Heart left ventricle (tissue), 16 donors: Measurements from ENCODE around the gene C1S. TPM values are rescaled to one million over a fixed set of nuclear protein-coding genes. Genes with fewer than 3 reads are reported as not detected.
"Not testable (repeated sequence)": the region's sequence is repeated elsewhere in the genome, so short reads cannot be mapped to it uniquely, and the experiment has no call there.

Experiments used
- ATAC-seq, 4 donors: fragments of 200-7000 bp; cut with Tn5 transposase; one replicate each; pipeline ENCODE4 v1.9.1; 2020 to 2022; ENCODE audit warnings: moderate library complexity in 4 of 4, mild to moderate bottlenecking in 3 of 4, moderate number of reproducible peaks in 1 of 4
- DNase-seq, 5 donors: peaks; one replicate each; pipeline ENCODE4 v3.0.0-alpha.2; 2020
- H3K27ac ChIP-seq, 12 donors: fragments of 200-600 bp; sonication (generic) in 4 of 12; one replicate each; pipeline versions ENCODE4 v1.5.0 to v1.8.0; 2016 to 2022; ENCODE audit warnings: mild to moderate bottlenecking in 2 of 12
- H3K27me3 ChIP-seq, 9 donors: fragments of 200-600 bp; sonication (generic) in 2 of 9; one replicate each; pipeline versions ENCODE4 v1.5.1 to v1.8.0; 2016 to 2022; ENCODE audit warnings: mild to moderate bottlenecking in 3 of 9
- H3K36me3 ChIP-seq, 9 donors: fragments of 200-600 bp; sonication (generic) in 2 of 9; one replicate each; pipeline versions ENCODE4 v1.5.0 to v1.8.0; 2018 to 2022; ENCODE audit warnings: mild to moderate bottlenecking in 2 of 9
- H3K4me1 ChIP-seq, 12 donors: fragments of 200-600 bp; sonication (generic) in 4 of 12; one replicate each; pipeline versions ENCODE4 v1.5.0 to v1.8.0; 2016 to 2022; ENCODE audit warnings: mild to moderate bottlenecking in 3 of 12
- H3K4me3 ChIP-seq, 12 donors: fragments of 200-600 bp; sonication (generic) in 4 of 12; one replicate each; pipeline versions ENCODE4 v1.5.0 to v1.8.0; 2017 to 2022; ENCODE audit warnings: mild to moderate bottlenecking in 9 of 12, moderate library complexity in 4 of 12
- H3K9me3 ChIP-seq, 12 donors: fragments of 200-600 bp; sonication (generic) in 4 of 12; one replicate each; pipeline versions ENCODE4 v1.5.0 to v1.8.0; 2016 to 2022; ENCODE audit warnings: mild to moderate bottlenecking in 1 of 12
- POLR2A ChIP-seq, 2 donors: fragments of 450-650 bp; IDR thresholded peaks; one replicate each; pipeline ENCODE4 v1.6.1; 2017; ENCODE audit warnings: antibody characterized with exemption in 2 of 2, mild to moderate bottlenecking in 2 of 2, moderate library complexity in 2 of 2
- WGBS, 4 donors: extraction: QIAGEN DNeasy Blood & Tissue Kit in 2 of 4; methylation state at CpG; one replicate each; pipeline versions ENCODE4 v1.1.5 to v1.1.7; 2013 to 2018; 5-methylcytosine and 5-hydroxymethylcytosine counted together
- intact Hi-C, 10 donors: fragments of 100-400 bp; cut with DNase I; formaldehyde crosslinking; loops; one replicate each; pipeline versions ENCODE4 v1.11.1 to v1.14.2; 2022
- polyA plus RNA-seq, 2 donors: library from polyadenylated mRNA; stranded (reverse); fragments of 200-250 nt; gene quantifications; one replicate each; pipeline ENCODE4 v1.2.3, GENCODE V29; 2013
- total RNA-seq, 9 donors: library from RNA; depleted of rRNA in 2 of 9; stranded (reverse); fragments of >200 nt in 2 of 9; fragmentation: NEBNext Ultra II Directional in 3 of 9; extraction: Animal tissue kit (Norgen Biotek cat#: 25700) in 3 of 9; gene quantifications; one replicate each; pipeline versions ENCODE4 v1.1.0 to v1.2.4, GENCODE V29; 2016 to 2023
- TF ChIP-seq, protein P1 (sequence below), 12 donors: fragments of 200-600 bp; sonication (generic) in 4 of 12; IDR thresholded peaks; one replicate each; pipeline versions ENCODE4 v1.5.0 to v1.8.0; 2018 to 2022; ENCODE audit warnings: antibody characterized with exemption in 12 of 12, mild to moderate bottlenecking in 5 of 12
- donor health status: ischemic (EF 13 %, LVEDD 7.1; RV severe dilation, severe dysfunction).
- donor health status: healthy with polysubstance abuse.
- donor health status: DM: no; HTN: yes; CAD: no.
- donor health status: DM: no; HTN: no; CAD: no.
- donor health status: ischemic (EF 25% LVEDD 6.9; RV normal size, moderate dysfunction).
- donor health status: ischemic (EF 25% LVEDD 5.7; RV mildly dilated, moderate dysfunction).
- donor health status: healthy.
- donor health status: DM: yes; HTN: yes; CAD: no.
- donor health status: ischemic (EF 35%, LVEDD 5.7; RV mildly dilated, moderate dysfunction).
- donor health status: nonischemic (EF 11% LVEDD 7.7; RV severe dilation, severe dysfunction).
- donor health status: DM: yes; HTN: yes; CAD: no.
- donor health status: PGD.
- donor health status: ischemic (EF 29% LVEDD 5.4; RV normal size, mild dysfunction).
- donor health status: nonischemic (EF 23%, LVEDD 6.1; RV moderate dilation, normal function).

The C1S gene
- total and polyA plus RNA-seq, 11 donors = 30.1 to 247 (median 60.5) TPM

DNA sequence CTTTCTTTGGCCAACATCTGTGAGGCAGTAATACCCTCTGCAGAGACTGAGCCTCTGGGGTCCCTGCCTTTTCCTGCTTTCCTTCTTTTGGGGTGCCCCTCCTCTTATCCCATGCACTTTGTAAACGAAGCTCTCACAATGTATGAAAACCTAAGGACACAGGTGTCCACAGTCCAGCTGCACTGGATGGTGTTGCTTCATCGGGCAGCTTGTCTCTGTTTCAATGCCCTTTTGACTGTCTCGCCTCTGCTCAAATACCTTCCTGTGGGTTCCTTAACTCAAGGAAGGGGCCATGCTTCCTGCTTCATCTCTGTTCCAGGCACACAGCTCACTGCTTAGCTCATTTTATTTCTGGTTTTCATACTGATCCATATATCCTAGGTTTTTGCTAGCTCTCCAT lies 42.1 kb downstream of the C1S start:
- no peaks in the 10 kb centered on the region for H3K27me3 ChIP-seq
- H3K4me3 ChIP-seq = no peak overlapping the region
- intact Hi-C loops = loop anchor here in 1 of 10 donors (10.0 kb wide), 1 partner anchor 158 kb away; the partner anchor contains the start of genes C12orf57 and RNU7-1
- no peak overlapping the region for H3K27ac ChIP-seq
- H3K36me3 ChIP-seq = peaks cover 0 to 50% (median 7%) of the 10 kb centered on the region in 9 donors
- peaks cover 0 to 20% (median 0%) of the 10 kb centered on the region in 12 donors for H3K4me1 ChIP-seq
- no peak for TF ChIP-seq POLR2A (IDR thresholded peaks at IDR 0.05)
- TF ChIP-seq, protein P1, sequence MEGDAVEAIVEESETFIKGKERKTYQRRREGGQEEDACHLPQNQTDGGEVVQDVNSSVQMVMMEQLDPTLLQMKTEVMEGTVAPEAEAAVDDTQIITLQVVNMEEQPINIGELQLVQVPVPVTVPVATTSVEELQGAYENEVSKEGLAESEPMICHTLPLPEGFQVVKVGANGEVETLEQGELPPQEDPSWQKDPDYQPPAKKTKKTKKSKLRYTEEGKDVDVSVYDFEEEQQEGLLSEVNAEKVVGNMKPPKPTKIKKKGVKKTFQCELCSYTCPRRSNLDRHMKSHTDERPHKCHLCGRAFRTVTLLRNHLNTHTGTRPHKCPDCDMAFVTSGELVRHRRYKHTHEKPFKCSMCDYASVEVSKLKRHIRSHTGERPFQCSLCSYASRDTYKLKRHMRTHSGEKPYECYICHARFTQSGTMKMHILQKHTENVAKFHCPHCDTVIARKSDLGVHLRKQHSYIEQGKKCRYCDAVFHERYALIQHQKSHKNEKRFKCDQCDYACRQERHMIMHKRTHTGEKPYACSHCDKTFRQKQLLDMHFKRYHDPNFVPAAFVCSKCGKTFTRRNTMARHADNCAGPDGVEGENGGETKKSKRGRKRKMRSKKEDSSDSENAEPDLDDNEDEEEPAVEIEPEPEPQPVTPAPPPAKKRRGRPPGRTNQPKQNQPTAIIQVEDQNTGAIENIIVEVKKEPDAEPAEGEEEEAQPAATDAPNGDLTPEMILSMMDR (IDR thresholded peaks at IDR 0.05) = no peak
- no peak for ATAC-seq
- 80 to 90% (median 82%) methylated on average over 3 of the region's 3 CpGs for WGBS, 4 donors
- H3K9me3 ChIP-seq = peaks cover 0 to 12% (median 5%) of the 10 kb centered on the region in 12 donors
- no peak for DNase-seq

DNA sequence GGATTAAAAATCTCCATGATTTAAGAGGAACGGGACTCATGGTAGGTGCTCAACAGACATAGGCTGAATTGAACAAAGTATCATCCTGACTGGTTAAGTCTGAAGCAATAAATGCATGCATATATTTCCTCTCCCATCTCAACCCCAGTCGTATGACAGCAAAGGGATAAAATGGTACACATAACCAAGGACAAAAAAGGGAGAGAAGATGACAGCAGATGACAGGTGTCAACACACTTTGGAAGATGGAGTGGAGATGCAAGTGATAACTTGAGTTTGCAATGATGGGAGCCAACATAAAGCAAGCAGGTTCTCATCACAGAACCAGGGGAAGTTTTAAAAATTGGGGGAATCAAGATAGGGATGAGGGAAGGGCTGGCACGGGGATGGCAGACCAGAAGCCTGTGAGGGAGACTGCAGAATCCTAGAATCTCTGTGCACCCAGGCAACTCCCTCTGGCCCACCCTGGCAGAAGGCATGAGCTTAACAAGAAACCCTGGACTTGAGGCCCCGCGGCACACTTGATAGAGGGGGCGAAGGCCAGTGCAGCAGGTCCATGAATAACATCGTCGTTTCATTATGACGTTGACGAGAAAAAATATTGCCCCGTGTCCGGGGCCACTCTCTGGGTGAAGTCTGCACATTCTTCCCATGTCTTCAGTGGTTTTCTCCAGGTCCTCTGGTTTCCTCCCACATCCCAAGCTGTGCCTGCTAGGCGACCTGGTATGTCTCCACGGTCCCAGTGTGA lies 43.5 kb downstream of the C1S start:
- TF ChIP-seq POLR2A (IDR thresholded peaks at IDR 0.05) = no peak
- TF ChIP-seq, protein P1 (IDR thresholded peaks at IDR 0.05) = no peak
- WGBS, 4 donors = 92 to 94% (median 93%) methylated on average over 14 of the region's 14 CpGs
- Histone ChIP-seq H3K36me3 (peaks cover 0 to 38% (median 7%) of the 10 kb centered on the region in 9 donors), H3K4me1 (peaks cover 0 to 26% (median 4%) of the 10 kb centered on the region in 12 donors), H3K4me3 (no peak overlapping the region), H3K27me3 (no peaks in the 10 kb centered on the region), H3K27ac (no peak overlapping the region), H3K9me3 (peaks cover 0 to 12% (median 5%) of the 10 kb centered on the region in 12 donors)
- ATAC-seq = no peak
- DNase-seq = no peak
- intact Hi-C loops = loop anchor here in 1 of 10 donors (10.0 kb wide), 1 partner anchor 159 kb away; the partner anchor contains the start of genes C12orf57 and RNU7-1

DNA sequence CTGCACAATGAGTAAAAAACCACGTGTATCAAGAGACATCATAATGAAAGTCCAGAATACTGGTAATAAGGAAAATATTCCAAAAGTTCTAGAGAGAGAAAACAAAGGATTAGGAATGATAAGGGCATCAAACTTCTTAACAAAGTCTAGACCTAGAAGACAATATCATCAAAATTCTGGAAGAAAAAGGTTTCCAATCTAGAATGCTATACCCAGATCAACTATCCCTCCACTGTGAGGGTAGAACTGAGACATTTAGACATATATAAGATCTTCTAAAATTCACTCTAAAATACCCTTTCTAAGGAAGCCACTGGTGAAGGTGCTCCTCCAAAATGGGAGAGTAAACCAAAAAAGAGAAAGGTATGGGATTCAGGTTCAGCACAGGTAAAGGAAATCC lies 45.6 kb downstream of the C1S start:
- ATAC-seq (no peak), DNase-seq (no peak)
- TF ChIP-seq POLR2A (IDR thresholded peaks at IDR 0.05) = no peak
- TF ChIP-seq, protein P1 (IDR thresholded peaks at IDR 0.05) = no peak
- no peak overlapping the region for H3K27ac ChIP-seq
- intact Hi-C loops = loop anchor here in 6 of 10 donors (5.0 to 10.0 kb wide), 4 partner anchors 44 to 164 kb away; partner anchors contain the start of genes C1S (in 4 of the 6), C12orf57 (in 2 of the 6), RNU7-1 (in 2 of the 6) and LPCAT3 (in 1 of the 6)
- H3K27me3 ChIP-seq = no peaks in the 10 kb centered on the region
- WGBS, 4 donors = 82 to 92% (median 87%) methylated on average over 1 of the region's 1 CpG
- H3K4me3 ChIP-seq = no peak overlapping the region
- H3K9me3 ChIP-seq = peaks cover 0 to 12% (median 5%) of the 10 kb centered on the region in 12 donors
- H3K4me1 ChIP-seq = peaks cover 0 to 28% (median 8%) of the 10 kb centered on the region in 12 donors
- peaks cover 0 to 20% (median 0%) of the 10 kb centered on the region in 9 donors for H3K36me3 ChIP-seq

DNA sequence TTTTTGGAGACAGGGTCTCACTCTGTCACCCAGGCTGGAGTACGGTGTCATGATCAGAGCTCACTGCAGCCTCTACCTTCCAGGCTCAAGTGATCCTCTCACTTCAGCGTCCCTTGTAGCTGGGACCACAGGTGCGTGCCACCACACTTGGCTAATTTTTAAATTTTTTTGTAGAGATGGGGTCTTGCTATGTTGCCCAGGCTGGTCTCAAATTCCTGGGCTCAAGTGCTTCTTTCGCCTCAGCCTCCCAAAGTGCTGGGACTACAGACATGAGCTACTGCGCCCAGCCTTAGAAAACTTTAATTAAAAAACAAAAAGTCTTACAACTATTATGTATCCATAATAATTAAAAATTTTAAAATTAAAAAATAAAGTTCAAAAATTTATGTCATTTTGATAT lies 46.7 kb downstream of the C1S start:
- DNase-seq, ATAC-seq, H3K27me3 ChIP-seq, H3K4me3 ChIP-seq: not testable (repeated sequence)
- intact Hi-C loops = loop anchor here in 6 of 10 donors (5.0 to 10.0 kb wide), 4 partner anchors 45 to 165 kb away; partner anchors contain the start of genes C1S (in 4 of the 6), C12orf57 (in 2 of the 6), RNU7-1 (in 2 of the 6) and LPCAT3 (in 1 of the 6)
- H3K9me3 ChIP-seq = peaks cover 0 to 12% (median 5%) of the 10 kb centered on the region in 12 donors
- 97 to 99% (median 98%) methylated on average over 5 of the region's 5 CpGs for WGBS, 4 donors
- peaks cover 0 to 25% (median 8%) of the 10 kb centered on the region in 12 donors for H3K4me1 ChIP-seq
- peak overlapping the region in 3 of 12 donors; percentile 89 to 94 (median 91) for H3K27ac ChIP-seq
- peaks cover 0 to 20% (median 0%) of the 10 kb centered on the region in 9 donors for H3K36me3 ChIP-seq
